ENCODE measurements around the gene BTBD16. TPM values are rescaled to one million over a fixed set of nuclear protein-coding genes. Genes with fewer than 3 reads are reported as not detected.

BTBD16 gene
- total and polyA plus RNA-seq, 2 of the 13 experiments (the other 11 are each of a cell fraction or from before 2014, with no cell fraction given) = 5.0 to 11.9 TPM

GRCh38 chr10:122288262-122288661 is 17.2 kb downstream of the BTBD16 start:
- ChIA-PET POLR2A (interaction anchor here (1.4 kb wide), 1 partner anchor 22 kb away, joined by 3 read pairs; no protein-coding TSS in a partner anchor), CTCF (ENCODE audit: low intra/inter-chr PET ratio, low total read pairs) (no interaction called here)
- Histone ChIP-seq H3K4me1 (ENCODE audit: insufficient read depth, low read length) (peaks cover 11% of the 10 kb centered on the region), H3K4me3 (replicated peaks in 1 of 3; ENCODE audit: insufficient read depth in 1 of 3, low read depth in 2 of 3, low read length in 3 of 3) (no peak overlapping the region), H2AFZ (ENCODE audit: low read length) (no peak overlapping the region), H3K79me2 (ENCODE audit: insufficient read depth, low read length) (no peaks in the 10 kb centered on the region), H4K20me1 (ENCODE audit: insufficient read depth, low read length) (no peaks in the 10 kb centered on the region), H3K27ac (ENCODE audit: extremely low read length, insufficient read depth, low read length) (no peak overlapping the region), H3K36me3 (replicated peaks in 1 of 2; ENCODE audit: control insufficient read depth in 1 of 2, insufficient read depth in 2 of 2, low read length in 2 of 2) (no peaks in the 10 kb centered on the region), H3K4me2 (ENCODE audit: low read depth, low read length) (no peak overlapping the region), H3K9ac (ENCODE audit: insufficient read depth, low read depth, low read length) (no peak overlapping the region), H3K9me3 (ENCODE audit: low read length) (no peaks in the 10 kb centered on the region), H3K27me3 (ENCODE audit: control insufficient read depth in 1 of 2, insufficient read depth in 2 of 2, low read length in 2 of 2) (peaks cover 5 to 28% of the 10 kb centered on the region in 2 experiments; a peak in 4 of 5 replicates)
- FAIRE-seq = no peak
- no peak for DNase-seq (ENCODE audit: low spot score)
- BruUV-seq (replicated peaks) = no TSS peak
- WGBS (ENCODE audit: low lambda C conversion rate) = 59% methylated on average over 6 of the region's 6 CpGs
- TF ChIP-seq, protein P1, sequence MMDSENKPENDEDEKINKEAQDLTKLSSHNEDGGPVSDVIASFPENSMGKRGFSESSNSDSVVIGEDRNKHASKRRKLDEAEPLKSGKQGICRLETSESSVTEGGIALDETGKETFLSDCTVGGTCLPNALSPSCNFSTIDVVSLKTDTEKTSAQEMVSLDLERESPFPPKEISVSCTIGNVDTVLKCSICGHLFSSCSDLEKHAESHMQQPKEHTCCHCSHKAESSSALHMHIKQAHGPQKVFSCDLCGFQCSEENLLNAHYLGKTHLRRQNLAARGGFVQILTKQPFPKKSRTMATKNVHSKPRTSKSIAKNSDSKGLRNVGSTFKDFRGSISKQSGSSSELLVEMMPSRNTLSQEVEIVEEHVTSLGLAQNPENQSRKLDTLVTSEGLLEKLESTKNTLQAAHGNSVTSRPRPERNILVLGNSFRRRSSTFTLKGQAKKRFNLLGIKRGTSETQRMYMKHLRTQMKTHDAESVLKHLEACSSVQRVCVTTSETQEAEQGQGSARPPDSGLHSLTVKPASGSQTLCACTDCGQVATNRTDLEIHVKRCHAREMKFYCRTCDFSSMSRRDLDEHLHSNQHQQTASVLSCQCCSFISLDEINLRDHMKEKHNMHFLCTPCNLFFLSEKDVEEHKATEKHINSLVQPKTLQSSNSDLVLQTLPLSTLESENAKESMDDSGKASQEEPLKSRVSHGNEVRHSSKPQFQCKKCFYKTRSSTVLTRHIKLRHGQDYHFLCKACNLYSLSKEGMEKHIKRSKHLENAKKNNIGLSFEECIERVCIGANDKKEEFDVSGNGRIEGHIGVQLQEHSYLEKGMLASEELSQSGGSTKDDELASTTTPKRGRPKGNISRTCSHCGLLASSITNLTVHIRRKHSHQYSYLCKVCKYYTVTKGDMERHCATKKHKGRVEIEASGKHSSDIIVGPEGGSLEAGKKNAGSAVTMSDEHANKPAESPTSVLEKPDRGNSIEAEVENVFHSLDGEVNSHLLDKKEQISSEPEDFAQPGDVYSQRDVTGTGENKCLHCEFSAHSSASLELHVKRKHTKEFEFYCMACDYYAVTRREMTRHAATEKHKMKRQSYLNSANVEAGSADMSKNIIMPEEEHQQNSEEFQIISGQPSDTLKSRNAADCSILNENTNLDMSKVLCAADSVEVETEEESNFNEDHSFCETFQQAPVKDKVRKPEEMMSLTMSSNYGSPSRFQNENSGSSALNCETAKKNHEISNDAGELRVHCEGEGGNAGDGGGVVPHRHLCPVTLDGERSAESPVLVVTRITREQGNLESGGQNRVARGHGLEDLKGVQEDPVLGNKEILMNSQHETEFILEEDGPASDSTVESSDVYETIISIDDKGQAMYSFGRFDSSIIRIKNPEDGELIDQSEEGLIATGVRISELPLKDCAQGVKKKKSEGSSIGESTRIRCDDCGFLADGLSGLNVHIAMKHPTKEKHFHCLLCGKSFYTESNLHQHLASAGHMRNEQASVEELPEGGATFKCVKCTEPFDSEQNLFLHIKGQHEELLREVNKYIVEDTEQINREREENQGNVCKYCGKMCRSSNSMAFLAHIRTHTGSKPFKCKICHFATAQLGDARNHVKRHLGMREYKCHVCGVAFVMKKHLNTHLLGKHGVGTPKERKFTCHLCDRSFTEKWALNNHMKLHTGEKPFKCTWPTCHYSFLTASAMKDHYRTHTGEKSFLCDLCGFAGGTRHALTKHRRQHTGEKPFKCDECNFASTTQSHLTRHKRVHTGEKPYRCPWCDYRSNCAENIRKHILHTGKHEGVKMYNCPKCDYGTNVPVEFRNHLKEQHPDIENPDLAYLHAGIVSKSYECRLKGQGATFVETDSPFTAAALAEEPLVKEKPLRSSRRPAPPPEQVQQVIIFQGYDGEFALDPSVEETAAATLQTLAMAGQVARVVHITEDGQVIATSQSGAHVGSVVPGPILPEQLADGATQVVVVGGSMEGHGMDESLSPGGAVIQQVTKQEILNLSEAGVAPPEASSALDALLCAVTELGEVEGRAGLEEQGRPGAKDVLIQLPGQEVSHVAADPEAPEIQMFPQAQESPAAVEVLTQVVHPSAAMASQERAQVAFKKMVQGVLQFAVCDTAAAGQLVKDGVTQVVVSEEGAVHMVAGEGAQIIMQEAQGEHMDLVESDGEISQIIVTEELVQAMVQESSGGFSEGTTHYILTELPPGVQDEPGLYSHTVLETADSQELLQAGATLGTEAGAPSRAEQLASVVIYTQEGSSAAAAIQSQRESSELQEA (CRISPR knock-in tag; IDR thresholded peaks at IDR 0.05; ENCODE audit: not compliant biosample characterization) = no peak
- TF ChIP-seq MXD4 (CRISPR knock-in tag; IDR thresholded peaks at IDR 0.05) (no peak), FOSL1 (CRISPR knock-in tag; IDR thresholded peaks at IDR 0.05; ENCODE audit: borderline replicate concordance) (no peak), NR3C1 (CRISPR knock-in tag; IDR thresholded peaks at IDR 0.05) (no peak), LCORL (IDR thresholded peaks at IDR 0.05) (no peak), LCORL (CRISPR knock-in tag; IDR thresholded peaks at IDR 0.05) (no peak), ARID3A (IDR thresholded peaks at IDR 0.05; ENCODE audit: low read depth, low read length) (no peak), ESRRA (CRISPR knock-in tag; IDR thresholded peaks at IDR 0.05; ENCODE audit: low read depth) (no peak)
- TF ChIP-seq, protein P2, sequence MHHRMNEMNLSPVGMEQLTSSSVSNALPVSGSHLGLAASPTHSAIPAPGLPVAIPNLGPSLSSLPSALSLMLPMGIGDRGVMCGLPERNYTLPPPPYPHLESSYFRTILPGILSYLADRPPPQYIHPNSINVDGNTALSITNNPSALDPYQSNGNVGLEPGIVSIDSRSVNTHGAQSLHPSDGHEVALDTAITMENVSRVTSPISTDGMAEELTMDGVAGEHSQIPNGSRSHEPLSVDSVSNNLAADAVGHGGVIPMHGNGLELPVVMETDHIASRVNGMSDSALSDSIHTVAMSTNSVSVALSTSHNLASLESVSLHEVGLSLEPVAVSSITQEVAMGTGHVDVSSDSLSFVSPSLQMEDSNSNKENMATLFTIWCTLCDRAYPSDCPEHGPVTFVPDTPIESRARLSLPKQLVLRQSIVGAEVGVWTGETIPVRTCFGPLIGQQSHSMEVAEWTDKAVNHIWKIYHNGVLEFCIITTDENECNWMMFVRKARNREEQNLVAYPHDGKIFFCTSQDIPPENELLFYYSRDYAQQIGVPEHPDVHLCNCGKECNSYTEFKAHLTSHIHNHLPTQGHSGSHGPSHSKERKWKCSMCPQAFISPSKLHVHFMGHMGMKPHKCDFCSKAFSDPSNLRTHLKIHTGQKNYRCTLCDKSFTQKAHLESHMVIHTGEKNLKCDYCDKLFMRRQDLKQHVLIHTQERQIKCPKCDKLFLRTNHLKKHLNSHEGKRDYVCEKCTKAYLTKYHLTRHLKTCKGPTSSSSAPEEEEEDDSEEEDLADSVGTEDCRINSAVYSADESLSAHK (CRISPR knock-in tag; IDR thresholded peaks at IDR 0.05; ENCODE audit: borderline replicate concordance) = no peak
- in situ Hi-C loops (cut with HindIII; ENCODE audit: extremely low pct_ligation_motif_present, low pct_unique_long_range_greater_than_20kb) (no loop called here), intact Hi-C loops (cut with micrococcal nuclease; ENCODE audit: unreplicated experiment) (no loop called here)
- ATAC-seq = no peak

Measured in HepG2 (cell line).